Activated CD8-positive, alpha-beta memory T cell treated with anti-CD3 and anti-CD28 coated beads, Interleukin-2, amount 50 U/mL, for 1 hour (primary cell): ENCODE results near the gene CDKN1B.

Source experiments
- DNase-seq: peaks from one replicate; pipeline ENCODE4 v3.0.0-alpha.2; 2020; ENCODE audit errors: extremely low read depth

Gene CDKN1B

DNA sequence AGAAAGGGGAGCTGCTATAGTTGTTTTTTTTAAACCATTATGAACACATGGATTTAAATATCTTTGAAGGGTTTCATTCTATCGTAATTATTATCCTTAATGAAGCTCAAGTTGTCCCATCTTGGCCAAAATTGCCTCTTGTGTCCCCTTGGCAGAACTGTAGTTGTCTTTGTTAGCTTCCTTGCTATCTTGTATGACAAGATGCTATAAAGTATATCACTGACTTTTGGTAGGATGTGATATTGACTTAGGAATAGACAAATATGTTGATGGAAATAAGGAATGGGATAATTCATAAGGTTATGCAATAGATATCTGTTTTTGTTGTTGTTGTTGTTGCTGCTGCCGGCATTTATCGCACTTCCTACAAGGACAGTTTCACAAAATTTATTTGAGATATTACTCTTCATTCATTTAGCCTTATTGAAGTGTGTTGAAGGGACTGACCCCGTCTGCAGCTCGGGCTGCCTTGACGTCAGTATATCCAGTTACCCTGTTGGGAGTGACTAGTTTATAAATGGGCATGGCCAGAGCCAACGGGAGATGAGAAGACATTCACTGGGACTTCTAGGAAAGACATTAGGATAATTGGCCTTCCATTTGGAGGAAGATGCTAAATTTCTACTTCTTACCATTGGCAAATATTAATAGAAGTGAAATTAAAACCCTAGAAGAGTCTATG, 42.2 kb downstream of the CDKN1B start:
- DNase-seq, result no peak

DNA sequence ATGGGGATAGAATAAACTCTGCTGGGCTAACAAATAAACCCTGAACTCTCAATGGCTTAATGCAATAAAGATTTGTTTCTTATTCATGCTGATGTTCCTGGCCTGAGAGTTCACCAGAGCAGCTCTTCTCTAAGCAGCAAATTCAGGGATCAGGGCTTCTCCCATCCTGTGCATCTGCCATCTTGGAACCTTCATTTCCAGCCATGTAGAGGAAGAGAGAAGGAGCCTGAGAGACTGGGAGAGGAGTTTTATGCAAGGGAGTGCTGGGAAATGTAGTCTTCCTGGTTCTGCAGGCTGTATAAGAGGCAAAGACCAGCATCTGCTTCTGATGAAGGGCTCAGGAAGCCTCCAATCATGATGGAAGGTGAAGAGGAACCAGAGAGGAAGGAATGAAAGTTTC, 47.7 kb downstream of the CDKN1B start:
- no peak for DNase-seq

GRCh38 chr12:12770262-12770661, 53.1 kb downstream of the CDKN1B start:
- no peak for DNase-seq
